Neutrophil (primary cell): Measurements from ENCODE around the gene RFTN1.

Experiments used
- H3K27ac ChIP-seq: fragments of 200-600 bp; sonication (generic); 2 replicates; pipeline ENCODE4 v1.5.1; 2016; ENCODE audit warnings: mild to moderate bottlenecking, moderate library complexity
- H3K27me3 ChIP-seq: fragments of 200-600 bp; sonication (generic); 2 replicates; pipeline ENCODE4 v1.6.0; 2016; ENCODE audit warnings: mild to moderate bottlenecking
- H3K36me3 ChIP-seq: fragments of 200-600 bp; sonication (generic); 2 replicates; pipeline ENCODE4 v1.5.1; 2017
- H3K4me1 ChIP-seq, 2 experiments: fragments of 200-600 bp in 1 of 2; sonication (generic) in 1 of 2; 1 replicate in 1 of 2; 2 replicates in 1 of 2; pipeline versions ENCODE4 v1.5.1 to v1.6.1; 2013 to 2016; ENCODE audit warnings: low read depth in 1 of 2, low read length in 1 of 2, mild to moderate bottlenecking in 1 of 2, moderate library complexity in 1 of 2; ENCODE audit not compliant: control insufficient read depth in 1 of 2, insufficient read depth in 1 of 2
- H3K4me3 ChIP-seq, 2 experiments: fragments of 200-600 bp in 1 of 2; sonication (generic) in 1 of 2; 1 replicate in 1 of 2; 2 replicates in 1 of 2; pipeline ENCODE4 v1.5.1; 2013 to 2016; ENCODE audit warnings: low read depth in 1 of 2, low read length in 1 of 2, mild to moderate bottlenecking in 1 of 2, moderate library complexity in 1 of 2
- H3K9me3 ChIP-seq: fragments of 200-600 bp; sonication (generic); 2 replicates; pipeline ENCODE4 v1.5.1; 2016
- TF ChIP-seq, protein P1 (sequence below): fragments of 200-600 bp; sonication (generic); IDR thresholded peaks from 2 replicates; pipeline ENCODE4 v1.5.1; 2016; ENCODE audit warnings: antibody characterized with exemption

The RFTN1 gene

DNA sequence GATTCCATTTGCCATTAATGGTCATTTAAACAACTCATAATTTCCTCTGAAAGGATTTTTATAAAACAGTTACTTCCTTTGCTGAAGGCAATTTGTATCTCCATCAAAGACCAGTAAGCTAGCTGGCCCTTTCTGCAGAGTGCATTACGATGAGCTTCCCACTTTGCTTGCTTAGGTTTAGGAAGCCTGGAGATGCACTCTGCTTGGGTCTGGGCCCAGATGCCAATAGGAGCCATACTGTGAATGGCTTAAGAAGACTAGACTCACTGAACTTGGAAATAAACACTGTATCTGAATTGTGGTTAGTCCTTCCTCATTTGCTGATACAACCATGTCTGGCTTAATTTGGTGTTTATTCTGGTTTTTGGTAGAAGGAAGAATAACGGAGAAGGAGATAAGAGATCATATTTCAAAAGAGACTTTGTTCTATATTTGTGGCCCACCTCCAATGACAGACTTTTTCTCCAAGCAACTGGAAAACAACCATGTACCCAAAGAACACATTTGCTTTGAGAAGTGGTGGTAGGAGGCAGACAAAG, 210.4 kb downstream of the RFTN1 start:
- no peak overlapping the region for H3K4me3 ChIP-seq
- H3K9me3 ChIP-seq, result no peaks in the 10 kb centered on the region
- peaks cover 29% of the 10 kb centered on the region for H3K36me3 ChIP-seq
- H3K27me3 ChIP-seq, result no peaks in the 10 kb centered on the region
- no peaks in the 10 kb centered on the region for H3K4me1 ChIP-seq
- no peak overlapping the region for H3K27ac ChIP-seq
- TF ChIP-seq, protein P1, sequence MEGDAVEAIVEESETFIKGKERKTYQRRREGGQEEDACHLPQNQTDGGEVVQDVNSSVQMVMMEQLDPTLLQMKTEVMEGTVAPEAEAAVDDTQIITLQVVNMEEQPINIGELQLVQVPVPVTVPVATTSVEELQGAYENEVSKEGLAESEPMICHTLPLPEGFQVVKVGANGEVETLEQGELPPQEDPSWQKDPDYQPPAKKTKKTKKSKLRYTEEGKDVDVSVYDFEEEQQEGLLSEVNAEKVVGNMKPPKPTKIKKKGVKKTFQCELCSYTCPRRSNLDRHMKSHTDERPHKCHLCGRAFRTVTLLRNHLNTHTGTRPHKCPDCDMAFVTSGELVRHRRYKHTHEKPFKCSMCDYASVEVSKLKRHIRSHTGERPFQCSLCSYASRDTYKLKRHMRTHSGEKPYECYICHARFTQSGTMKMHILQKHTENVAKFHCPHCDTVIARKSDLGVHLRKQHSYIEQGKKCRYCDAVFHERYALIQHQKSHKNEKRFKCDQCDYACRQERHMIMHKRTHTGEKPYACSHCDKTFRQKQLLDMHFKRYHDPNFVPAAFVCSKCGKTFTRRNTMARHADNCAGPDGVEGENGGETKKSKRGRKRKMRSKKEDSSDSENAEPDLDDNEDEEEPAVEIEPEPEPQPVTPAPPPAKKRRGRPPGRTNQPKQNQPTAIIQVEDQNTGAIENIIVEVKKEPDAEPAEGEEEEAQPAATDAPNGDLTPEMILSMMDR, result no peak

GRCh38 chr3:16302082-16302631, 211.3 kb downstream of the RFTN1 start:
- no peaks in the 10 kb centered on the region for H3K4me1 ChIP-seq
- H3K27me3 ChIP-seq, result no peaks in the 10 kb centered on the region
- no peak overlapping the region for H3K4me3 ChIP-seq
- H3K9me3 ChIP-seq, result no peaks in the 10 kb centered on the region
- TF ChIP-seq, protein P1, result no peak
- no peak overlapping the region for H3K27ac ChIP-seq
- peaks cover 29% of the 10 kb centered on the region for H3K36me3 ChIP-seq

- TF ChIP-seq, protein P1, result no peak
- Histone ChIP-seq H3K4me3 (no peak overlapping the region), H3K27me3 (no peaks in the 10 kb centered on the region), H3K9me3 (no peaks in the 10 kb centered on the region), H3K27ac (no peak overlapping the region), H3K4me1 (no peaks in the 10 kb centered on the region), H3K36me3 (peaks cover 29% of the 10 kb centered on the region)
These were observed 212.0 kb downstream of the RFTN1 start for GRCh38 chr3:16301507-16301906.

GRCh38 chr3:16300881-16301359, 212.6 kb downstream of the RFTN1 start:
- Histone ChIP-seq H3K4me1 (no peaks in the 10 kb centered on the region), H3K4me3 (no peak overlapping the region), H3K9me3 (no peaks in the 10 kb centered on the region), H3K27me3 (no peaks in the 10 kb centered on the region), H3K36me3 (peaks cover 29% of the 10 kb centered on the region), H3K27ac (no peak overlapping the region)
- TF ChIP-seq, protein P1, result no peak

DNA sequence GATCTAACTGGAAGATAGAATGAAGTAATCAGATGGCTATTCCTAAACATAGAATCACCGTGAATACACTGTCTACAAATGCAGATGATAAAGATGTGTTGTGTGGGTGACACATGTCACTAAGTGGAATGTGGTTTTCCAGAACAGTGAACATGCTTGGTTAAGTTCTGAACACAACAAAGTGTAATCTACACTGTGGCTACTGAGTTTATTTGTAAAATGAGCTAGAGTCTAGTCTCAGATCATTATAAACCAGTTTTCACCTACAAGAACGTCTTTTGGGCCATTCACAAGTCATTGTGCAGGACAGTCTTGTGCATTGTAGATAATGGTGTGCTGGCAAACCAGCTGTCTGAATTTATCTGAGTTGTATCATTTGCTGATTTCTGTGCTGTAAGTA, 213.2 kb downstream of the RFTN1 start:
- no peak overlapping the region for H3K27ac ChIP-seq
- peaks cover 26% of the 10 kb centered on the region for H3K36me3 ChIP-seq
- no peak overlapping the region for H3K4me3 ChIP-seq
- TF ChIP-seq, protein P1, result no peak
- no peaks in the 10 kb centered on the region for H3K4me1 ChIP-seq
- H3K9me3 ChIP-seq, result no peaks in the 10 kb centered on the region
- H3K27me3 ChIP-seq, result no peaks in the 10 kb centered on the region
